NCI-H2171 (cell line): ENCODE measurements around the gene OR7C2.

Experiments
- DNase-seq: peaks from one replicate; lab custom pipeline; 2025; lab: John Stamatoyannopoulos, UW

The OR7C2 gene

GRCh38 chr19:14979476-14980255 lies 38.4 kb downstream of the OR7C2 start, which contains the start of gene SLC1A6:
TSS of gene SLC1A6 (minus strand) at chr19:14979864. CDS start at chr19:14972910, 6,954 bp downstream.
- no peak for DNase-seq

- DNase-seq = no peak
Measured at GRCh38 chr19:14985133-14985532, 43.8 kb downstream of the OR7C2 start.
